ENCODE results near the gene KDELR1. TPM values are rescaled to one million over a fixed set of nuclear protein-coding genes. Genes with fewer than 3 reads are reported as not detected.
A peak's percentile ranks its signal among the peaks of the same experiment; 100 is the strongest.

The KDELR1 gene
- total and polyA plus RNA-seq, 2 experiments from 2014 or later = 159 to 186 TPM

- H3K27me3 ChIP-seq = no peaks in the 10 kb centered on the region
- no peak overlapping the region for H3K27ac ChIP-seq
- TF ChIP-seq CTCF (IDR thresholded peaks at IDR 0.05; ENCODE audit: low read depth, low read length) = no peak
- H3K4me3 ChIP-seq = no peak overlapping the region
- H3K4me1 ChIP-seq (ENCODE audit: low read depth) = no peaks in the 10 kb centered on the region
- DNase-seq (ENCODE audit: low read depth in 1 of 2, low spot score in 1 of 2) = no peak
- no peaks in the 10 kb centered on the region for H3K36me3 ChIP-seq
- no peaks in the 10 kb centered on the region for H3K9me3 ChIP-seq (ENCODE audit: low read depth)
Observed at GRCh38 chr19:48344892-48345291, 46.5 kb downstream of the KDELR1 start.

GRCh38 chr19:48342841-48343540, 48.4 kb downstream of the KDELR1 start:
- peak in 1 of 2 donors; percentile 47 for DNase-seq (ENCODE audit: low read depth in 1 of 2, low spot score in 1 of 2)
- no peaks in the 10 kb centered on the region for H3K27me3 ChIP-seq
- no peak for TF ChIP-seq CTCF (IDR thresholded peaks at IDR 0.05; ENCODE audit: low read depth, low read length)

GRCh38 chr19:48342414-48342738, 49.0 kb downstream of the KDELR1 start:
- H3K27ac ChIP-seq = no peak overlapping the region
- no peaks in the 10 kb centered on the region for H3K27me3 ChIP-seq
- no peaks in the 10 kb centered on the region for H3K4me1 ChIP-seq (ENCODE audit: low read depth)
- no peak overlapping the region for H3K4me3 ChIP-seq
- DNase-seq (ENCODE audit: low read depth in 1 of 2, low spot score in 1 of 2) = no peak
- TF ChIP-seq CTCF (IDR thresholded peaks at IDR 0.05; ENCODE audit: low read depth, low read length) = no peak
- no peaks in the 10 kb centered on the region for H3K9me3 ChIP-seq (ENCODE audit: low read depth)
- H3K36me3 ChIP-seq = no peaks in the 10 kb centered on the region

More at GRCh38 chr19:48342841-48343540, 48.4 kb downstream of the KDELR1 start:
- Histone ChIP-seq H3K4me3 (no peak overlapping the region), H3K36me3 (no peaks in the 10 kb centered on the region), H3K27ac (no peak overlapping the region), H3K4me1 (ENCODE audit: low read depth) (no peaks in the 10 kb centered on the region), H3K9me3 (ENCODE audit: low read depth) (no peaks in the 10 kb centered on the region)

- H3K27me3 ChIP-seq = no peaks in the 10 kb centered on the region
- no peak for DNase-seq (ENCODE audit: low read depth in 1 of 2, low spot score in 1 of 2)
- no peaks in the 10 kb centered on the region for H3K9me3 ChIP-seq (ENCODE audit: low read depth)
- H3K4me1 ChIP-seq (ENCODE audit: low read depth) = no peaks in the 10 kb centered on the region
- no peaks in the 10 kb centered on the region for H3K36me3 ChIP-seq
- no peak for TF ChIP-seq CTCF (IDR thresholded peaks at IDR 0.05; ENCODE audit: low read depth, low read length)
- no peak overlapping the region for H3K27ac ChIP-seq
- no peak overlapping the region for H3K4me3 ChIP-seq
Observed at GRCh38 chr19:48341515-48342413, 49.6 kb downstream of the KDELR1 start.

GRCh38 chr19:48340995-48341394, 50.4 kb downstream of the KDELR1 start:
- DNase-seq (ENCODE audit: low read depth in 1 of 2, low spot score in 1 of 2) = no peak
- no peak overlapping the region for H3K4me3 ChIP-seq
- no peaks in the 10 kb centered on the region for H3K4me1 ChIP-seq (ENCODE audit: low read depth)
- no peaks in the 10 kb centered on the region for H3K9me3 ChIP-seq (ENCODE audit: low read depth)
- no peak for TF ChIP-seq CTCF (IDR thresholded peaks at IDR 0.05; ENCODE audit: low read depth, low read length)
- H3K27me3 ChIP-seq = no peaks in the 10 kb centered on the region
- no peaks in the 10 kb centered on the region for H3K36me3 ChIP-seq
- no peak overlapping the region for H3K27ac ChIP-seq
